GM12801 (cell line): ENCODE results near the gene RFXANK.

Source experiments
- TF ChIP-seq, protein P1 (sequence below): IDR thresholded peaks from one replicate; pipeline ENCODE4 v1.5.1; 2011; ENCODE audit warnings: control low read depth; ENCODE audit not compliant: insufficient read length; ENCODE audit errors: extremely low read depth

RFXANK gene

GRCh38 chr19:19162495-19162894 is 29.6 kb upstream of the RFXANK start:
- TF ChIP-seq, protein P1, sequence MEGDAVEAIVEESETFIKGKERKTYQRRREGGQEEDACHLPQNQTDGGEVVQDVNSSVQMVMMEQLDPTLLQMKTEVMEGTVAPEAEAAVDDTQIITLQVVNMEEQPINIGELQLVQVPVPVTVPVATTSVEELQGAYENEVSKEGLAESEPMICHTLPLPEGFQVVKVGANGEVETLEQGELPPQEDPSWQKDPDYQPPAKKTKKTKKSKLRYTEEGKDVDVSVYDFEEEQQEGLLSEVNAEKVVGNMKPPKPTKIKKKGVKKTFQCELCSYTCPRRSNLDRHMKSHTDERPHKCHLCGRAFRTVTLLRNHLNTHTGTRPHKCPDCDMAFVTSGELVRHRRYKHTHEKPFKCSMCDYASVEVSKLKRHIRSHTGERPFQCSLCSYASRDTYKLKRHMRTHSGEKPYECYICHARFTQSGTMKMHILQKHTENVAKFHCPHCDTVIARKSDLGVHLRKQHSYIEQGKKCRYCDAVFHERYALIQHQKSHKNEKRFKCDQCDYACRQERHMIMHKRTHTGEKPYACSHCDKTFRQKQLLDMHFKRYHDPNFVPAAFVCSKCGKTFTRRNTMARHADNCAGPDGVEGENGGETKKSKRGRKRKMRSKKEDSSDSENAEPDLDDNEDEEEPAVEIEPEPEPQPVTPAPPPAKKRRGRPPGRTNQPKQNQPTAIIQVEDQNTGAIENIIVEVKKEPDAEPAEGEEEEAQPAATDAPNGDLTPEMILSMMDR, result no peak

GRCh38 chr19:19165396-19165795 is 26.7 kb upstream of the RFXANK start:
- TF ChIP-seq, protein P1, result no peak

GRCh38 chr19:19167612-19168011 is 24.4 kb upstream of the RFXANK start:
- TF ChIP-seq, protein P1, result no peak

GRCh38 chr19:19169236-19170052 is 22.6 kb upstream of the RFXANK start:
- TF ChIP-seq, protein P1, result no peak

- TF ChIP-seq, protein P1, result no peak
Measured at GRCh38 chr19:19170053-19170872, 21.8 kb upstream of the RFXANK start, which contains the start of gene MEF2B. TSS of gene MEF2B (minus strand) at chr19:19170263. CDS start at chr19:19150735, 19,528 bp downstream.

- TF ChIP-seq, protein P1, result no peak
Measured at GRCh38 chr19:19170873-19171672, 21.0 kb upstream of the RFXANK start.
